H9 (cell line): Measurements from ENCODE around the gene REG3G. TPM values are rescaled to one million over a fixed set of nuclear protein-coding genes. Genes with fewer than 3 reads are reported as not detected.
A peak's percentile ranks its signal among the peaks of the same experiment; 100 is the strongest.
"Not testable (repeated sequence)": the region's sequence is repeated elsewhere in the genome, so short reads cannot be mapped to it uniquely, and the experiment has no call there.

Experiments
- DNase-seq: peaks from one replicate; pipeline ENCODE4 v3.0.0-alpha.2; 2017
- H2AFZ ChIP-seq: one replicate; pipeline ENCODE4 v1.6.1; 2013; ENCODE audit warnings: mild to moderate bottlenecking, low read length, control low read depth, moderate library complexity
- H2AK5ac ChIP-seq: 2 replicates; pipeline ENCODE4 v1.6.1; 2013; ENCODE audit warnings: low read length, control low read depth, mixed read lengths; ENCODE audit not compliant: insufficient read length
- H2BK120ac ChIP-seq: one replicate; pipeline ENCODE4 v1.6.1; 2013; ENCODE audit warnings: low read depth, mild to moderate bottlenecking, low read length, control low read depth, inconsistent platforms; ENCODE audit not compliant: poor library complexity, severe bottlenecking
- H2BK12ac ChIP-seq: 2 replicates; pipeline ENCODE4 v1.6.1; 2013; ENCODE audit warnings: low read length, control low read depth, mixed read lengths, low read depth; ENCODE audit not compliant: insufficient read length
- H2BK15ac ChIP-seq: 2 replicates; pipeline ENCODE4 v1.6.1; 2013; ENCODE audit warnings: low read depth, low read length, control low read depth
- H2BK20ac ChIP-seq: one replicate; pipeline ENCODE4 v1.6.1; 2013; ENCODE audit warnings: low read depth, mild to moderate bottlenecking, low read length, control low read depth, inconsistent platforms; ENCODE audit not compliant: poor library complexity, severe bottlenecking
- H2BK5ac ChIP-seq: 2 replicates; pipeline ENCODE4 v1.6.1; 2013; ENCODE audit warnings: low read length, control low read depth, mixed read lengths; ENCODE audit not compliant: insufficient read length
- H3K14ac ChIP-seq: 2 replicates; pipeline ENCODE4 v1.6.1; 2013; ENCODE audit warnings: low read length, control low read depth; ENCODE audit not compliant: insufficient read depth
- H3K18ac ChIP-seq: 2 replicates; pipeline ENCODE4 v1.6.1; 2013; ENCODE audit warnings: low read depth, mild to moderate bottlenecking, mixed read lengths, low read length, control low read depth; ENCODE audit not compliant: insufficient read length
- H3K23ac ChIP-seq: 2 replicates; pipeline ENCODE4 v1.6.1; 2013; ENCODE audit warnings: low read length, control low read depth, mixed read lengths, low read depth; ENCODE audit not compliant: insufficient read length
- H3K23me2 ChIP-seq: 2 replicates; pipeline ENCODE4 v1.6.1; 2013; ENCODE audit warnings: low read depth, mild to moderate bottlenecking, mixed read lengths, low read length, control low read depth; ENCODE audit not compliant: insufficient read length, poor library complexity, severe bottlenecking
- H3K27ac ChIP-seq: 2 replicates; pipeline ENCODE4 v1.5.1; 2013; ENCODE audit warnings: low read length, control low read depth, mixed read lengths, low read depth; ENCODE audit not compliant: insufficient read length
- H3K27me3 ChIP-seq: 2 replicates; pipeline ENCODE4 v1.6.1; 2013; ENCODE audit warnings: low read length, control low read depth, inconsistent platforms; ENCODE audit not compliant: insufficient read depth
- H3K4ac ChIP-seq: 2 replicates; pipeline ENCODE4 v1.6.1; 2013; ENCODE audit warnings: low read depth, mild to moderate bottlenecking, control low read depth, inconsistent platforms, low read length, moderate library complexity
- H3K4me1 ChIP-seq: 2 replicates; pipeline ENCODE4 v1.6.1; 2013; ENCODE audit warnings: low read length, control low read depth, inconsistent platforms; ENCODE audit not compliant: insufficient read depth
- H3K4me2 ChIP-seq: 2 replicates; pipeline ENCODE4 v1.6.1; 2013; ENCODE audit warnings: low read length, control low read depth, mixed read lengths; ENCODE audit not compliant: insufficient read length, insufficient read depth
- H3K56ac ChIP-seq: 2 replicates; pipeline ENCODE4 v1.6.1; 2013; ENCODE audit warnings: low read depth, mild to moderate bottlenecking, mixed read lengths, low read length, control low read depth; ENCODE audit not compliant: insufficient read length
- H3K79me1 ChIP-seq: 2 replicates; pipeline ENCODE4 v1.6.1; 2013; ENCODE audit warnings: low read depth, mild to moderate bottlenecking, moderate library complexity, low read length, control low read depth, inconsistent platforms; ENCODE audit not compliant: insufficient read depth, poor library complexity, severe bottlenecking
- H3K79me2 ChIP-seq: 2 replicates; pipeline ENCODE4 v1.6.1; 2013; ENCODE audit warnings: low read length, control low read depth, inconsistent platforms; ENCODE audit not compliant: insufficient read depth
- H3K9ac ChIP-seq: 2 replicates; pipeline ENCODE4 v1.6.1; 2013; ENCODE audit warnings: low read length, control low read depth, mixed read lengths; ENCODE audit not compliant: insufficient read length; ENCODE audit errors: extremely low read depth
- H3K9me3 ChIP-seq: one replicate; pipeline ENCODE4 v1.6.1; 2013; ENCODE audit warnings: low read depth, low read length, inconsistent platforms; ENCODE audit not compliant: control insufficient read depth
- H3T11ph ChIP-seq: one replicate; pipeline ENCODE4 v1.6.1; 2013; ENCODE audit warnings: mild to moderate bottlenecking, low read length, control low read depth, inconsistent platforms
- H4K20me1 ChIP-seq: one replicate; pipeline ENCODE4 v1.6.1; 2013; ENCODE audit not compliant: control insufficient read depth, insufficient read length, insufficient read depth
- H4K5ac ChIP-seq: 2 replicates; pipeline ENCODE4 v1.6.1; 2013; ENCODE audit warnings: low read depth, mild to moderate bottlenecking, mixed read lengths, low read length, control low read depth; ENCODE audit not compliant: insufficient read length
- H4K8ac ChIP-seq: replicated peaks from 2 replicates; pipeline ENCODE4 v1.6.1; 2013; ENCODE audit warnings: low read length, control low read depth, mixed read lengths, low read depth; ENCODE audit not compliant: insufficient read length
- H4K91ac ChIP-seq: 2 replicates; pipeline ENCODE4 v1.6.1; 2013; ENCODE audit warnings: low read depth, mild to moderate bottlenecking, moderate library complexity, mixed read lengths, low read length, control low read depth; ENCODE audit not compliant: insufficient read length
- H3K27ac Mint-ChIP-seq, 3 experiments: 2 replicates in 2 of 3; 3 replicates in 1 of 3; pipeline ENCODE4 v1.8.0; 2020 to 2021; ENCODE audit warnings: mixed read lengths in 3 of 3, mild to moderate bottlenecking in 1 of 3, moderate library complexity in 1 of 3
- H3K27me3 Mint-ChIP-seq: 2 replicates; pipeline ENCODE4 v1.8.0; 2021; ENCODE audit warnings: low read depth, mild to moderate bottlenecking, moderate library complexity, mixed read lengths
- H3K36me3 Mint-ChIP-seq, 3 experiments: 2 replicates in 2 of 3; 3 replicates in 1 of 3; pipeline ENCODE4 v1.8.0; 2020 to 2021; ENCODE audit warnings: low read depth in 3 of 3, mixed read lengths in 3 of 3; ENCODE audit not compliant: insufficient read depth in 1 of 3
- H3K4me1 Mint-ChIP-seq, 2 experiments: 2 replicates each; pipeline ENCODE4 v1.8.0; 2020; ENCODE audit warnings: mixed read lengths in 2 of 2
- H3K4me3 Mint-ChIP-seq, 2 experiments: 2 replicates in 1 of 2; 3 replicates in 1 of 2; pipeline ENCODE4 v1.8.0; 2020 to 2021; ENCODE audit warnings: mild to moderate bottlenecking in 2 of 2, mixed read lengths in 2 of 2, moderate library complexity in 1 of 2
- H3K9me3 Mint-ChIP-seq, 2 experiments: 2 replicates in 1 of 2; 3 replicates in 1 of 2; pipeline ENCODE4 v1.8.0; 2020; ENCODE audit warnings: mild to moderate bottlenecking in 2 of 2, mixed read lengths in 2 of 2, moderate library complexity in 1 of 2
- WGBS: extraction: QIAGEN DNeasy Blood & Tissue Kit; methylation state at CpG from one replicate; pipeline ENCODE4 v1.1.7; 2013; ENCODE audit warnings: missing lambda C conversion rate, low lambda C conversion rate, mixed read lengths; ENCODE audit not compliant: insufficient read length; ENCODE audit errors: extremely low coverage; 5-methylcytosine and 5-hydroxymethylcytosine counted together
- total RNA-seq: library from RNA; stranded (reverse); gene quantifications from 2 replicates; pipeline ENCODE4 v1.2.1, GENCODE V29; 2021

Gene REG3G
- total RNA-seq, 1 experiment from 2014 or later, result not detected

- no CpG with 5 or more reads among the region's 5 CpGs for WGBS
- H2AK5ac ChIP-seq, H3K4me1 ChIP-seq, H2BK5ac ChIP-seq, H3K23me2 ChIP-seq, H3T11ph ChIP-seq, H3K4me2 ChIP-seq, H3K9ac ChIP-seq, H2BK120ac ChIP-seq, H3K27ac ChIP-seq, H2AFZ ChIP-seq, H2BK20ac ChIP-seq, H2BK12ac ChIP-seq, H4K20me1 ChIP-seq, H3K18ac ChIP-seq, H3K27me3 ChIP-seq, H3K56ac ChIP-seq, H2BK15ac ChIP-seq, H3K79me2 ChIP-seq, H3K23ac ChIP-seq, H3K79me1 ChIP-seq, H3K27me3 Mint-ChIP-seq, H4K5ac ChIP-seq, H3K4me3 Mint-ChIP-seq, H3K4me1 Mint-ChIP-seq, H3K9me3 ChIP-seq, H4K8ac ChIP-seq, H3K4ac ChIP-seq, H4K91ac ChIP-seq, DNase-seq, H3K14ac ChIP-seq: not testable (repeated sequence)
- Mint-ChIP-seq H3K36me3 (peaks cover 0 to 15% (median 2%) of the 10 kb centered on the region in 3 experiments; a peak in 4 of 7 replicates), H3K9me3 (peaks cover 12 to 20% of the 10 kb centered on the region in 2 experiments), H3K27ac (peak overlapping the region in 1 of 3 experiments; percentile 9; a peak in 1 of 7 replicates)
Observed at GRCh38 chr2:79054769-79055168, 29.3 kb downstream of the REG3G start.
